GM18505 (cell line): ENCODE data around the gene SBNO1.
"Not testable (repeated sequence)": the region's sequence is repeated elsewhere in the genome, so short reads cannot be mapped to it uniquely, and the experiment has no call there.

Experiments
- ATAC-seq: cut with Tn5 transposase; IDR thresholded peaks from one replicate; pipeline ENCODE4 v1.9.1; 2021; ENCODE audit not compliant: unreplicated experiment
- POLR2A ChIP-seq: IDR thresholded peaks from 4 replicates; pipeline ENCODE4 v1.6.1; 2011; ENCODE audit warnings: borderline replicate concordance; ENCODE audit not compliant: insufficient read depth, insufficient read length; ENCODE audit errors: extremely low read depth

The SBNO1 gene

GRCh38 chr12:123369229-123369628 lies 4.6 kb upstream of the SBNO1 start:
- TF ChIP-seq POLR2A, result no peak
- ATAC-seq, result no peak

DNA sequence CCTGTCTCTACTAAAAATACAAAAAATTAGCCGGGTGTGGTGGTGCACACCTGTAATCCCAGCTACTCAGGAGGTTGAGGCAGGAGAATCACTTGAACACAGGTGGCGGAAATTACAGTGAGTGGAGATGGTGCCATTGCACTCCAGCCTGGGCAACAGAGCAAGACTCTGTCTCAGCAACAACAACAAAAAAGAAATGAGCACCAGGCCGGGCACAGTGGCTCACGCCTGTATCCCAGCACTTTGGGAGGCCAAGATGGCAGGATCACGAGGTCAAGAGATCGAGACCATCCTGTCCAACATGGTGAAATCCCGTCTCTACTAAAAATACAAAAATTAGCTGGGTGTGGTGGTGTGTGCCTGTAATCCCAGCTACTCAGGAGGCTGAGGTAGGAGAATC lies 3.8 kb upstream of the SBNO1 start:
- not testable (repeated sequence) for ATAC-seq

GRCh38 chr12:123367511-123367910 lies 2.9 kb upstream of the SBNO1 start:
- no peak for TF ChIP-seq POLR2A
- ATAC-seq, result no peak

DNA sequence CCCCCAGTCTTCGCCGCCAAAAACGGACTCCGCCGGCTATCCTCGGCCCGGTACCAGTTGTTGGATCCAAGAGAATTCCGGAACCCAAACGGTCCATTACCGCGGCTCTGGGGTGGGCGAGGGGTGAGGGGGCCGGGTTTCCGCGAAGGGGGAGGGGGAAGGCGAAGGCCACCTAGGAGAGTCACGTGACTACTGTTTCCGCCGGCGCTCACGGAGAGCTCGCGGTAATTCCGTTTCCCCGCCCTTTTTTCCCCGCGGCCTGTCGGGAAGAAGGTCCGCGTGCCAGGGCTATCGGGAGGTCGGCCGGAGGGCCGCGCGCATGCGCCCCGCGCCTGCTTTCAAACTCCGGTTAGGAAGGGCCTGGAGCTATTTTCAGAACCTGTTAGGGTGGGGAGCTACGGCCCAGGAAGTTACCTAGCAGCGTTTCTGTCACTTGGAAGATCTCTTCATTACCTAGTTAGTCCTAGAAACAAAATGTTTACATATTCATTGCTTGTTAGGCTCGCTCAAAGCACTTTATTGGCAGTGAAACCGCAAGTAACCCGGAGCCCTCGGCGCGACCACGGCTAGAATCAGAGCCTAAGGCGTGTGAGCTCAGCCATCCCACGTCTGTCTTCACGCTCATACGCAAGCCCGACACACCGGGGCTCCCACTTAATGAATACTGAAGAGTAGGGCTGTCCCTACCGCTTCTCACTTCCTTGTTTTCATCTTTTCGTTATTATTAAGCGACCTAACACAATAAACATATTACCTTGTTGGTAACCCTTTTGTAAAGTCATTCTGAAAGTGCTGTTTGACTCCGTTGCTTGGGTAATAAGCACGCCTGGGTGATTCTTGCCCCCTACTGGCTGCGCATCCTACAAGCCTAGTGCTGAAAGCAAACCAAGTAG lies 624 bp upstream of the SBNO1 start:
- ATAC-seq, result peak; percentile 57
- TF ChIP-seq POLR2A, result peak; percentile 94

DNA sequence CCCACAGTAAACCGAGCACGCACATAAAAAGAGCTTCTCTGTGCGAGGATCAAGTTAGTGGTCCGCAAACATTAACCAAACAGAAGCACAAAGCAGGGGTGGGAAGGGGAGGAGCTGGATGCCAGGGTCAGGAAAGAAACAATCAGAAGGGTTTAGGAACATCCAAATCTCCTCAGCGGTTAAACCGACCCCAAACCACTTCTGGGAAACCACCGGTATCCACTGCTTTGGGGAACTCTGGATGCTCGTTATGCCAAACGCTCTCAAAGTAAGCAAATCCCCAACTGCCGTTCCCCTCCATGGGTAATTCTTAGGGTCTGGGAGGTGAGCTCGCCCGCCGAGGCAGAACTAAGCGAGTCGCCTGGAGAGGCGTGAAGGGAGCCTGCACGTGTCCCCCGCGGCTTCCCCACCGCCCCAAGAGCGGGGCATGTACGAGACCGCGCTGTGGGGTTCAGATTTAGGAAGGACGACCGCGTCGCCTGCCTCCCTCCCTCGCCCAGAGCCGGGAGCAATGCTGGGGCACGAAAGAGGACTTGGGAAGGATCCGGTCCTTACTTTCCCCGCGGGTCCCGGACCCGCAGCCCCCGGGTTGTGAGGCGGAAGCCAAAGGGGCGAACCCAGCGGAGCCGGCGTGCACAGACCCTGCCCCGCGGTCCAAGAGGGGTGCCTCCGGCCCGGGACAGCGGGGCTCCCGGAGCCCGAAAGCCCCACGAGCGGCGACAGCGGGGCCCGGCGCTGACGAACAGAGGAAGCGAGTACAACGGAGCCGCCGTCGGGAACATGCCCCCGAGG lies 711 bp downstream of the SBNO1 start:
- ATAC-seq, result peak; percentile 9
- no peak for TF ChIP-seq POLR2A

DNA sequence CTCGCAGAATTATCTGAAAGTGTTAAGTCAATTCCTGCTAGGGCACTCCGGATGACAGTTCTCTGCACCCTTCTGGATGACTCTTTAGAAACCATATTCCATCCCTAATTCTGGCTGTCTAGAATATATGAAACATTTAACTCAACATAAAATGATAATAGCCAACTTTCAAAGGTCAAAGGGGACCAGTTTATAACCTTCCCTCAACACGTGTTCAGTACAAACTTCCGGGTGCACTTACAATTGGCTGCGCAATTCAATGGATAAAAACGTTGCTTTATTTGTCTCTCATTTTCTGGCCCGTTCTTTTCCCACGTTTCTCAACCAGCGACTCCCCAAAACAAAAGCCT lies 1.3 kb downstream of the SBNO1 start:
- TF ChIP-seq POLR2A, result no peak
- no peak for ATAC-seq

DNA sequence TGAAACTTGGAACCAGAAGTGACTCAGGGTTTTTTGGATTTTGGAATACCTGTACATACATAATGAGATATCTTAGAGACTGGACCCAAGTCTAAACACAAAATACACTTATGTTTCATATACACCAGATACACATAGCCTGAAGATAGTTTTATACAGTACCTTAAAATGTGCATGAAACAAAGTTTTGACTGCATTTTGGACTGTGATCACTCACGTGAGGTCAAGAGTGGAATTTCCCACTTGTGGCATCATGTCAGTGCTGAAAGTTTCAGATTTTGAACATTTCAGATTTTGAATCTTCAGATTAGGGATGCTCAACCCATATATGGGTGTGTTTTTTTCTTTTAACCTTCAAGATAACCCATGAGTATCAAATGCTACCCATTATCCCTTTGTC lies 6.6 kb downstream of the SBNO1 start:
- ATAC-seq, result no peak
- no peak for TF ChIP-seq POLR2A

- ATAC-seq, result no peak
- TF ChIP-seq POLR2A, result no peak
These were observed 8.4 kb downstream of the SBNO1 start for GRCh38 chr12:123356159-123356670.

- no peak for TF ChIP-seq POLR2A
- no peak for ATAC-seq
These were observed 10.0 kb downstream of the SBNO1 start for GRCh38 chr12:123354600-123354999.

- no peak for ATAC-seq
- TF ChIP-seq POLR2A, result no peak
These were observed 13.3 kb downstream of the SBNO1 start for GRCh38 chr12:123351349-123351748.

- ATAC-seq, result no peak
- TF ChIP-seq POLR2A, result no peak
These were observed 17.7 kb downstream of the SBNO1 start for GRCh38 chr12:123346946-123347345.

DNA sequence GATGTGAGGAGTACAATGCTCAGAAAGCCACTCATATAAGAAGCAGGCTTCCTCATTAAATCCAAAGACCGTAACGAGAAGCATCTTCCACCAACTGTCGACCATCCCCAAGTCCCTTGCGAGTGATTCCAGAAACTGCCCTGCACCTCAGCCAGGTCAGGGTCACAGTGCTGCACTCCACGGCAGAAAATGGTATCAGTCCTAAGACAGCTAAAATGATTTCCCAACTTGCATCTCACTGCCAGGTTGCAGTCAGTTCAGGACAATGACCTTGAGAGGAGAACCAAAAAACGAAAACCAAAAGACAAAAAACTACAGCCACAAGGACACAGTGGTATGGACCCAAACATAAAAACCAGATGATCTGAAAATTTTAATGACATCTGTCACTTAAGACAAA lies 20.6 kb downstream of the SBNO1 start:
- no peak for TF ChIP-seq POLR2A
- ATAC-seq, result no peak

- no peak for ATAC-seq
- TF ChIP-seq POLR2A, result no peak
These were observed 27.6 kb downstream of the SBNO1 start for GRCh38 chr12:123337070-123337469.

- ATAC-seq, result no peak
- TF ChIP-seq POLR2A, result no peak
These were observed 28.1 kb downstream of the SBNO1 start for GRCh38 chr12:123336530-123336929.
